Ovary (tissue), 3 donors: ENCODE results near the gene TMEM131.

Experiments used
- CTCF ChIP-seq, 3 donors: fragments of 450-650 bp in 2 of 3; fragments of 200-600 bp in 1 of 3; IDR thresholded peaks; one replicate each; pipeline versions ENCODE4 v1.5.1 to v1.8.0; 2016 to 2022; ENCODE audit warnings: antibody characterized with exemption in 3 of 3, mild to moderate bottlenecking in 1 of 3
- POLR2A ChIP-seq: fragments of 450-650 bp; IDR thresholded peaks from one replicate; pipeline ENCODE4 v1.6.1; 2017; ENCODE audit warnings: antibody characterized with exemption, mild to moderate bottlenecking, moderate library complexity
- donor health status: DM: no; HTN: no; CAD: no.

- TF ChIP-seq CTCF (IDR thresholded peaks at IDR 0.05) (no peak), POLR2A (no peak)
Measured at GRCh38 chr2:97720746-97721145, 275.0 kb downstream of the TMEM131 start.
